SU-DHL-6 (cell line): ENCODE results near the gene RBM33.

Experiments
- H2AFZ ChIP-seq: fragments of 200-600 bp; sonication (generic); 2 replicates; pipeline ENCODE4 v1.6.1; 2014; ENCODE audit warnings: low read depth, mild to moderate bottlenecking, moderate library complexity, mixed read lengths, antibody characterized with exemption, low read length; ENCODE audit not compliant: severe bottlenecking
- H3F3A ChIP-seq: fragments of 200-600 bp; shearing (Covaris generic); 2 replicates; pipeline ENCODE4 v1.6.0; 2016; ENCODE audit warnings: antibody characterized with exemption, mild to moderate bottlenecking; ENCODE audit not compliant: insufficient read depth
- H3K27ac ChIP-seq: fragments of 200-600 bp; sonication (generic); 2 replicates; pipeline ENCODE4 v1.5.1; 2016; ENCODE audit warnings: low read depth, mild to moderate bottlenecking, low read length, moderate library complexity, mixed read lengths
- H3K27me3 ChIP-seq: fragments of 200-600 bp; sonication (generic), shearing (Covaris generic); 2 replicates; pipeline ENCODE4 v1.6.0; 2014; ENCODE audit warnings: mild to moderate bottlenecking, low read length
- H3K36me3 ChIP-seq: fragments of 200-600 bp; sonication (generic); 2 replicates; pipeline ENCODE4 v1.6.1; 2014; ENCODE audit warnings: mild to moderate bottlenecking, low read length, mixed read lengths
- H3K4me2 ChIP-seq: fragments of 300-600, 200-600 bp; shearing (Covaris generic), sonication (generic); 2 replicates; pipeline ENCODE4 v1.6.0; 2014; ENCODE audit warnings: low read length, low read depth, mild to moderate bottlenecking; ENCODE audit not compliant: poor library complexity, severe bottlenecking
- H3K4me3 ChIP-seq: fragments of 200-600 bp; sonication (generic); 2 replicates; pipeline ENCODE4 v1.5.1; 2014; ENCODE audit warnings: antibody characterized with exemption, low read length, mild to moderate bottlenecking, mixed read lengths; ENCODE audit not compliant: insufficient read depth, poor library complexity, severe bottlenecking
- H3K79me2 ChIP-seq: fragments of 200-600 bp; sonication (generic); 2 replicates; pipeline ENCODE4 v1.6.1; 2014; ENCODE audit warnings: mild to moderate bottlenecking, low read length, moderate library complexity; ENCODE audit not compliant: insufficient read depth
- H3K9ac ChIP-seq: fragments of 200-600 bp; sonication (generic); 2 replicates; pipeline ENCODE4 v1.7.0; 2014; ENCODE audit warnings: mild to moderate bottlenecking, low read length
- H3K9me2 ChIP-seq: fragments of 200-600 bp; sonication (generic); replicated peaks from 2 replicates; pipeline ENCODE4 v1.6.1; 2014; ENCODE audit warnings: low read length; ENCODE audit not compliant: insufficient read depth
- H3K9me3 ChIP-seq: fragments of 200-600 bp; sonication (generic); 2 replicates; pipeline ENCODE4 v1.6.1; 2014; ENCODE audit warnings: low read length, mixed read lengths; ENCODE audit not compliant: insufficient read depth
- H4K20me1 ChIP-seq: fragments of 200-600 bp; sonication (generic); 2 replicates; pipeline ENCODE4 v1.6.1; 2014; ENCODE audit warnings: low read depth, mild to moderate bottlenecking, antibody characterized with exemption, low read length, moderate library complexity, mixed read lengths
- CTCF ChIP-seq: fragments of 200-600 bp; sonication (generic); IDR thresholded peaks from one replicate; pipeline ENCODE4 v1.5.1; 2017; ENCODE audit warnings: antibody characterized with exemption, mild to moderate bottlenecking, low read length, moderate library complexity; ENCODE audit not compliant: insufficient read depth, poor library complexity, severe bottlenecking
- EZH2phosphoT487 ChIP-seq: fragments of 200-600 bp; sonication (generic), shearing (Covaris generic); conservative IDR thresholded peaks from 2 replicates; pipeline ENCODE4 v1.6.1; 2018; ENCODE audit warnings: mild to moderate bottlenecking, antibody characterized with exemption, low read length, moderate library complexity, mixed read lengths

The RBM33 gene

GRCh38 chr7:155646669-155647068 is 2.2 kb downstream of the RBM33 start:
- Histone ChIP-seq H3F3A (no peaks in the 10 kb centered on the region; the same call in 1 of the 2 replicates), H3K9ac (peak overlapping the region; percentile 88), H3K27ac (0 out of 2 replicates have a peak overlapping the region, but pooled peaks have one; percentile 86), H4K20me1 (peaks cover 22% of the 10 kb centered on the region; the same call in 1 of the 2 replicates), H3K27me3 (no peaks in the 10 kb centered on the region), H3K9me3 (no peaks in the 10 kb centered on the region), H3K79me2 (peaks cover 78% of the 10 kb centered on the region), H3K9me2 (no peaks in the 10 kb centered on the region), H2AFZ (no peak overlapping the region), H3K4me2 (peak overlapping the region; percentile 88), H3K4me3 (peak overlapping the region; percentile 71), H3K36me3 (peaks cover 46% of the 10 kb centered on the region)
- TF ChIP-seq CTCF, result no peak
- no peak for TF ChIP-seq EZH2phosphoT487

GRCh38 chr7:155647302-155647701 is 2.8 kb downstream of the RBM33 start:
- Histone ChIP-seq H3F3A (no peaks in the 10 kb centered on the region; the same call in 1 of the 2 replicates), H3K79me2 (peaks cover 84% of the 10 kb centered on the region), H4K20me1 (peaks cover 28% of the 10 kb centered on the region; the same call in 1 of the 2 replicates), H3K36me3 (peaks cover 42% of the 10 kb centered on the region), H3K4me3 (no peak overlapping the region), H3K9ac (no peak overlapping the region), H3K9me2 (no peaks in the 10 kb centered on the region), H2AFZ (no peak overlapping the region), H3K9me3 (no peaks in the 10 kb centered on the region), H3K4me2 (peak overlapping the region; percentile 88), H3K27me3 (no peaks in the 10 kb centered on the region), H3K27ac (no peak overlapping the region)
- TF ChIP-seq EZH2phosphoT487 (no peak), CTCF (no peak)

GRCh38 chr7:155647734-155648133 is 3.3 kb downstream of the RBM33 start:
- Histone ChIP-seq H3K27ac (no peak overlapping the region), H3F3A (no peaks in the 10 kb centered on the region; the same call in 1 of the 2 replicates)

More at GRCh38 chr7:155647734-155648133, 3.3 kb downstream of the RBM33 start:
- Histone ChIP-seq H3K36me3 (peaks cover 39% of the 10 kb centered on the region), H2AFZ (no peak overlapping the region), H3K4me3 (no peak overlapping the region), H3K4me2 (peak overlapping the region; percentile 88), H4K20me1 (peaks cover 31% of the 10 kb centered on the region; the same call in 1 of the 2 replicates), H3K9me2 (no peaks in the 10 kb centered on the region), H3K27me3 (no peaks in the 10 kb centered on the region), H3K79me2 (peaks cover 88% of the 10 kb centered on the region), H3K9ac (no peak overlapping the region), H3K9me3 (no peaks in the 10 kb centered on the region)
- TF ChIP-seq EZH2phosphoT487, result no peak
- TF ChIP-seq CTCF, result no peak
